NCI-H510A treated with DMSO at 0.1 percent for 48 hours (cell line): ENCODE data around the gene PTPRD.
A peak's percentile ranks its signal among the peaks of the same experiment; 100 is the strongest.

Experiments
- DNase-seq: peaks from one replicate; lab custom pipeline; 2025; lab: John Stamatoyannopoulos, UW

The PTPRD gene

GRCh38 chr9:8514760-8515159 lies 2098.0 kb downstream of the PTPRD start:
- DNase-seq, result no peak

DNA sequence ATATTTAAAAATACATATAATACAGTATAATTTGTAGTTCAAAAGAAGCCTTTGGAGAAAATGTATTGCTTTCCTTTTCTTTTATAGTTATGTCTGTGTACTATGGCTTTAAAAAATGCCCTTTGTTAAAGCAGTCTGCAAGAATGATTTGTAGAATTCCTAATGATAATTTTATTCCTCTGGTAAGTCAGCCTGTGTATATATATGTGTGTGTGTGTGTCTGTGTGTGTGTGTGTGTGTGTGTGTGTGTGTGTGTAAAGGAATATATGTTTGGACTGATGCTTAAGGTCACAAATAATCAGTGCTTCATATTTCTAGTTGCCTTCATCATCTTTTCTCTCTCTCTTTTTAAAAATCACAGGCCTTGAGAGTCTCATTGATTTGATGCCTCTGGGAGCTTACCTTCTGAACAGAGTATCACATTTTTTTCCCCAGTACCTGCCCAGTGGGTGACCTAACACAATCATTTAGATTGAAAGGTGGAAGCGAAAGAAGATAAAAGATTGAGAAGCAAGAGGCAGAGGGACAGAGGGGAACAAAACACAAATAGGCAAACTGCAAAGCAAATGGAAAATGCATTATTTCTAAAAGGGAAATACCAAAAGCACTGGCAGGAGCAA lies 2104.0 kb downstream of the PTPRD start:
- DNase-seq, result no peak

DNA sequence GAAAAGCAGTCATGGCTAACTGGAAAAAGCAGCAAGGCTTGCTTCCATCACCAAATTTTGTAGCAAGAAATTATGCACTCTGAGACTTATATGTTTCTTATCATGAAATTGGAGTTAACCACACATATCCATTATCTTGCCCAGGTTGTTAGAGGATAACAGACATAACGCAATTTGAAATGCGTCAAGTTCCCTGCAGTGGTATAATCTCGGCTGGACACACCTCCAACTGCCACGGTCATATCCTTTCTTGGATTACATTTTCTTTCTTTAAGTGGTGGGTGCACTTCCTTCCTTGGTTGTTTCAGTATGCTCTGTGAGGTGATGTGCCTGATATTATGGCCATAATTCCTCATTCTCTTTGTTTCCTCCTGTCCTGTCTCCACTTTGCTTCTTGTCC lies 2118.2 kb downstream of the PTPRD start:
- DNase-seq, result no peak

- DNase-seq, result no peak
Observed at GRCh38 chr9:8492679-8493078, 2120.1 kb downstream of the PTPRD start.

DNA sequence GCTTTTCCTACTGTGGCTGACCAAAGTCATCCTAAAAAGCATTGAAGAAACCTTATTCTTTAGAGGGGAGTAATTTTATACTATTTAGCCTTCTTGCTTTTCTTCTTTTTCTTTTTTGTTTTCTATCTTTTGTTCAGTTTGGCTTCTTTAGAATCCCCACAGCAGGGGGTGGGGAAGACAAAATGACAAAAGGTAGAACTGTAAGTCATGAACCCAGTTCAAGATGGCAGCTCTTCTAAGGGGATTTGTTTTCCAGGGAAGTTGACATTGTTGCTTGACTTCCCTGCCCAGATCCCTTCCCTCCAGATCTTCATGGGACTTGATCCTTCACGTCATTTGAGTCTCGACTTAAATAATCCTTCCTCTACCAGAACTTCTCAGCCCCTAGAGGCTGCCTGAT lies 2120.8 kb downstream of the PTPRD start:
- DNase-seq, result no peak

DNA sequence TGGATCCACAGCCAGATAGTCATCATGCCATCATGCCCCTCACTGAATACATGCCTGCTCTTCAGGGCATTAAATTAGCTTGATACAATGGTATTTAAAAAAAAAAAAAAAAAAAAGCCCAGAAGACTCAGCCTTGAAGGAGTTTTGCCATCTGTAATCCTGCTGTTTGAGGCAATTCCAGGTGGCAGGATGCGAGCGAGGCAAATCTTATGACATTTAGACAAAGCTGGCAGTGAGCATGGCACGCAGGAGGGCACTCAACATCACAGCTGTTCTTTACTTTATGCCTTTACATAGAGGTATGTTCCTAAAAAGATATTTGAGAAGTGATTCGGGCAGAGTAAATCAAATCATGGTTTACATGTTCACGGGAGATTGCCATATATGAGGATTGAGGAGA lies 2121.2 kb downstream of the PTPRD start:
- no peak for DNase-seq

DNA sequence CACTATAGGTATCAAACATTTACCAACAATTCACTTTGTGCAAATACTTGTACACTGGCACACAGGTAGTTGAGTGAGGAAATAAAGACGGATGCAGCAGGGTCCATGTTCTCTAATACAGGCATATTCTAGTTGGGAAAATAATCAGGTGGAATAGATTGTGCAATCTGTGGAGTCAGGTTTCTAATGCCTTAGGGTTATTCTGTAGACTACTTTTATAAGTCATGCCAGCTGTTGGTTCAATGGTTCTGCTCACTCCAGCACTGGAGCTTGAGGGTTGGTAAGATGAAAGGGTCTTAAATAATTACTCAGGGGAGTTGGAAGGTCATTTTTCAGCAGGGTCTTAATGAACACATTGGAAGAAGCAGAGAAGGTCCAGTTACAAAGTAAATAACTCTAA lies 2123.0 kb downstream of the PTPRD start:
- peak; percentile 29 for DNase-seq

- DNase-seq, result no peak
Observed at GRCh38 chr9:8486095-8486494, 2126.7 kb downstream of the PTPRD start.

- DNase-seq, result no peak
Observed at GRCh38 chr9:8484597-8485191, 2128.1 kb downstream of the PTPRD start.

DNA sequence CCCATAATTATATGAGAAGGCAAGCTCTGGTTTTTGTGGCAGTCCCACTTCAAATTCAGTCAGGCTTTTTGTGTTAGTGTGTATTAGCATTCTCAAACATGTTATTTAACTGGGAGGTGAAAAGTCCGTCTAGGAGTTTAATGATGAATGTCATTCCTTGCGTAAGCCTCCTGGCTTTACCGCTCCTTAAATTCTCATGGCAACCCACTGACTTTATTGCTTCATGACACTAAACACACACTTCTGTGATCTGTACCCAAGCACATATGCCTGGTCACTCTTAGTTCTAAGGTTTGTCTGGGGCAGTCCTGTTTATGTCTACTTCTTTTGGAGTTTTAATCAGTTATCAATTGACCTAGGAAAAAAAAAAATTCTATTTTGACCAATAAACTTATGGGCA lies 2135.4 kb downstream of the PTPRD start:
- no peak for DNase-seq

DNA sequence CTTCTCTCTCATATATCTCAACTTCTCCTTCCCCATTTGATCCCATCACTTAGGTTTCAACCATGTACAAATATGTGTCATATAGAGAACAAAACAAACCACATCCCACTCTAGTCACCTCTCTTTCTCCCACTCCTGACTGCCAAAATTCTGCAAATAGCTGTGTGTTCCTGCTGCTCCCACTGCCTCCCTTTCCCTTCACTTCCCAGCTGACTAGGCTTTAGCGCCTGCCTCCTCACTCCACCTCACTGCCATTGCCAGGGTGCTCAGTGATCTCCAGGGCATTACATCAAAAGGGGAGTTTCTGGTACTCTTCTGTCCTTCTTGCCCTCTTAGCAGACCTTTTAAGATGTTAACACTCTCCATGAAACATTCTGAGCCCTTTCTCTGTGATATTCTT lies 2137.9 kb downstream of the PTPRD start:
- DNase-seq, result no peak

GRCh38 chr9:8473244-8474020 lies 2139.4 kb downstream of the PTPRD start:
- no peak for DNase-seq

DNA sequence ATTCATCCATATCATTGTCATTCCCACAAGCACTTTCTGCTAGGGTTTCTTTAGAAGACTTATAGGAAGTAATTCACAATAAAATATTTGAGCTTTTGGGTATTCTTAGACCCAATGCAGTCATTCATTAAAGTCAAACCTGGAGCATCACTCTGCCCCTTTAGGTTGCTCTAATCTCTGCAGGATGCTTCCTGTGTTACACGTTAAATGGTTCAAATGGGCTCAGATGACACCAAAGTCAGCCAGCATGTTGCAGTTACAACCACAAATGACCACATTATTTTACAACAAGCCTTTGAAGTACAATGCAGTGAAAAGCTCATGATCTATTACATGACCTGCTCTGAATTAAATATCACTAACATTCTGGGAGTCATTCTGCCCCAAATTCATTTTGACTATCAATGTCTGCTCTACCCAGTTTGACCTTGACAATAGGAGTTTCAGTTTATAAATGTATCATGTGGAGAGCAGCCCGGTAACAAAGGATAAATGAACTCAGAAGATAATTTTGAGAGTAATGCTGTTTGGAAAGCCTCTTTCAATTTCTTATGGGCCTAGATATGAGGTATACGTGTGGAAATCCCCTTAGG lies 2144.7 kb downstream of the PTPRD start:
- DNase-seq, result no peak

- DNase-seq, result no peak
Observed at GRCh38 chr9:8457816-8458215, 2155.0 kb downstream of the PTPRD start.

DNA sequence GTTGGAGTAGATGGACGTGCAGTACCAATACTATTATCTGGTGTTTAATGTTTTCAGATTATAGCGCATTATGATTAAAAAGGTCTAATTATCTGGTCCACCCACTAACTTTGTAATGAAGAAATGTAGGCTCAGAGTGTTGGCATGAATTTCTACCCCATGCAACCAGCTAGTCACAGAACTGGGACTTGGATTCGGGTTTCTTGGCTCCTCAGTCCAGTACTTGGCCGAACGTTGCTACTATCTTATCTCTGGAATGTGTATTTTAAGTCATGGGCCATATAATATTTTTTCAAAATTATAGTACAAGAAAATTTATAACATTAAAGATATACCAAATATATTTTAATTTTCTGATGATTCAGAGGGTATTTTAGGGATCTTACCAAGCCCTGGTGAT lies 2155.7 kb downstream of the PTPRD start:
- no peak for DNase-seq

DNA sequence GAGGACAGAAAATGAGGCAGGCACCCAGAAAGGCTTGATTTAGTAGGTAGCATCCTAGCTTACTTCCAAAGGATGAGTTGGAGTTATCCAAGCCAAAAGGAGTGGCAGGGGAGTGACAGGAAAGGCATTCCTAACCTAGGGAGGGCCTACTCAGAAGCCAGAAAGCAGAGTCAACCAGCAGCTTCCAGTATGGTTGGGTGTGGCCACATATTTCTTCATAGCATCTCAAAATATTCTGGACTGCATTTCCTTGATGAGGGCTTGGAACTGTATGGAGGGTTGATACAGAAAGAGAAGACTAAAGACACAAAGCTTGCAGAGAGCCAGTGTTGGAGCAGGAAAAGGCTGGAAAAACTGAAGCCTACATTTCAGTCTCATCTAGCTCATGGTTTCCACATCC lies 2156.5 kb downstream of the PTPRD start:
- DNase-seq, result no peak

DNA sequence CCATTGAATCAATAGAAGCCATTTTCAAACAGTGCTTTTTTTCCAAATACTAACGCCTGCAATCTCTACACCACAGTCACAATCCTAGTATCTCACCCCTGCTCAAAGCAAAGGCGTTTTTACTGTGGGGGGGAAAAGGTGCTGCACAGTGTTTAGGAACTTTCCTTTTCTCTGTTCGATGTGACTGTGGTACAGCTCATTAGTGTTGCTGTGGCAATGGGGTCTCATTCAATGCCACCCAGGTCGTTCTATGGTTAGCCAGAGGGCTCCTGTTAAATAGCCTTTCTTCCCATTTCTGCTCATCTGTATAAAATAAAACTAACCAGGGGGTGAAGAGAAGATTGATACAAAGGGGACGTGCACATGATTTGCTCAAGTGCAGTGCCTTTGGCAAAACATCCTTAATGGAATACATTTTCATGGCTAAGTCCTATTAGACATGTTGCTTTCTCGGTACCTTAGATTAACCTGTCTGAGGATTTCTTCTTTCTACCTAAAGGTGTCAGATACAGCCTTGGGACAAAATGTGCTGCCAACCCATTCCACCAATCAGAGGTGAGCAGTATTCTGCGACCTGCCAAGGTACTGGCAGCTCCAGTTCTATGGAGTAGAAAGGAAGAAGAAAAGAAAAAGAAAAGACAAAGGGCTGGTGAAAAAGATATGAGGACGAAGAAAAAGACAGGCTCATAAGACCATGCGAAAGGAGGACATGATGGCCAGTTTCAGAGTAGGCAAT lies 2161.8 kb downstream of the PTPRD start:
- no peak for DNase-seq

- no peak for DNase-seq
Observed at GRCh38 chr9:8448226-8448625, 2164.6 kb downstream of the PTPRD start.

DNA sequence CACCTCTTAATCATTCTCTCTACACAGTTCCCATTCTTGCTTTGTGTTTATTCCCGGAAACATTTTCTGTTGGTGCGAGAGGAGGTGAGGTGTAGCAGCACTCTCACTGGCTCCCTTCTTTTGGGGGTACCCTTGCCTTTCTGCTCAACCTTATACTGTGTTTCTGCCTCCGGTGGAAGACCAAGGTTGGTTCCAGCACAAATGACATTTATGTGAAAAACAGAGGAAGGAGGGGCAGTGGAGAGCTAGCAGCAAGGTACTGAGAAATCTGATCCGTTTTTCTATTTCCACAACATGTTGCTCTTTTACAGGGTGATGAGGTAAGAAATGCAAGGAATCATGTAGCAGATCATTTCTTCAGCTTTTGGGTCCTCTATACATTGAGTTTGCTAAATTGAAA lies 2165.2 kb downstream of the PTPRD start:
- DNase-seq, result no peak

- no peak for DNase-seq
Observed at GRCh38 chr9:8437876-8438275, 2174.9 kb downstream of the PTPRD start.

DNA sequence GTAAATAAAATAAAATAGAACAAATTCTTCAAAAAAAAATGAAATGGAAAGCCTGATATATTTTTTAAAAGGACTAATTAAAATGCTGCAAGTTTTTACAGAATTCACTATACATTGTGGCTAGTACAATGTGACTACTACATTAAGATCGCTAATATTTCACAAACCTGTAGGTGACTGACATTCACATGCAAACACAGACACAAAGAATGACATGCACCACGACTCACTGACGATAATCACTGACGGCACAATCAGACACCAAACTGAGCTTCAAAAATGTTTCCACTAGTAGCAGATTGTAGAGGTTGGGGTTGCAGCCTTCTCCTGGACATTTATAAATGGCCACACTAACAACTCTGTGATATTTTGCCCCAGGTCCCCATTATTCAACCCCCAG lies 2175.5 kb downstream of the PTPRD start:
- no peak for DNase-seq

DNA sequence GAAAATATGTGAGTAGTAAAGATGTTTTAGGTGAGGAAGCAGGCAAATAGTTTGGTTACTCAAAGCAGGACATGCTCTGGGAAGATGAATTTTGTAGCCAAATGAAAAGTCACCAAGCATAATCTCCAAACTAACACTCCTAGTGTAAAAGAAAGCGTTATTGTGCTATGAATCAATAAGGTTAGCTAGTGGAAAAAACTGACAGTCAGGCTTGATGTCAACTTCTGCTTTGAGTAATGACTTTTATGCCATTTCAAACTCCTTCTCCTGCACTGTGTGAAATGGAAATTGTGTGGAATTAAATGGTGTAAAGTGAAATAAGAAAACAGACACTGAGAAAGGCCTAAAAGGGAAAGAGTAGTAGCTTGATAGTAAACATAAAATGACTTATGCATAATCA lies 2176.0 kb downstream of the PTPRD start:
- DNase-seq, result no peak
